H1 (cell line): ENCODE measurements around the gene GLRX. TPM values are rescaled to one million over a fixed set of nuclear protein-coding genes. Genes with fewer than 3 reads are reported as not detected.

Source experiments
- CTCF ChIA-PET: fragments of 300-600 bp; sonication (Branson Sonifier 250); formaldehyde crosslinking; loops from one replicate; lab custom pipeline; 2021; ENCODE audit not compliant: partially characterized antibody; lab: Charles Lee
- POLR2A ChIA-PET: fragments of 300-600 bp; sonication (Branson Sonifier 250); formaldehyde crosslinking; loops from one replicate; lab custom pipeline; 2021; ENCODE audit warnings: inconsistent platforms; ENCODE audit not compliant: partially characterized antibody; lab: Charles Lee
- DNase-seq, 2 experiments: peaks; one replicate each; pipeline versions ENCODE4 v3.0.0 to v3.0.0-alpha.2; 2010 to 2022; ENCODE audit warnings: low spot score in 2 of 2, low read depth in 1 of 2, mixed read lengths in 1 of 2
- FAIRE-seq: peaks from 2 replicates; lab custom pipeline; 2011; peaks lifted over from hg19 to GRCh38; lab: Jason Lieb, UNC
- H2AFZ ChIP-seq: 2 replicates; pipeline ENCODE4 v1.8.1; 2012; ENCODE audit warnings: low read length, inconsistent platforms
- H2AK5ac ChIP-seq: 2 replicates; pipeline ENCODE4 v1.6.1; 2013; ENCODE audit warnings: low read depth, low read length
- H2BK120ac ChIP-seq: replicated peaks from 2 replicates; pipeline ENCODE3; 2013; ENCODE audit warnings: low read depth, low read length, inconsistent platforms
- H2BK12ac ChIP-seq: 2 replicates; pipeline ENCODE4 v1.6.1; 2013; ENCODE audit warnings: low read depth, low read length
- H2BK15ac ChIP-seq: 2 replicates; pipeline ENCODE4 v1.6.1; 2013; ENCODE audit warnings: low read length
- H2BK20ac ChIP-seq: 2 replicates; pipeline ENCODE4 v1.6.1; 2013; ENCODE audit warnings: low read length
- H2BK5ac ChIP-seq: 2 replicates; pipeline ENCODE4 v1.6.1; 2013; ENCODE audit warnings: low read depth, low read length
- H3K14ac ChIP-seq: 2 replicates; pipeline ENCODE4 v1.6.1; 2013; ENCODE audit warnings: inconsistent platforms; ENCODE audit not compliant: insufficient read length
- H3K18ac ChIP-seq: 2 replicates; pipeline ENCODE4 v1.6.1; 2013; ENCODE audit warnings: low read length; ENCODE audit errors: extremely low read depth
- H3K23ac ChIP-seq: 2 replicates; pipeline ENCODE4 v1.6.1; 2013; ENCODE audit warnings: inconsistent platforms; ENCODE audit not compliant: insufficient read length
- H3K23me2 ChIP-seq: 2 replicates; pipeline ENCODE4 v1.6.1; 2013; ENCODE audit warnings: low read depth, low read length
- H3K27ac ChIP-seq: 2 replicates; pipeline ENCODE4 v1.6.1; 2011; ENCODE audit warnings: low read depth, low read length, inconsistent platforms
- H3K27me3 ChIP-seq, 4 experiments: replicated peaks in 1 of 4; 1 replicate in 1 of 4; 2 replicates in 3 of 4; pipeline versions ENCODE4 v1.6.1 to v1.8.1; 2011 to 2013; ENCODE audit warnings: low read length in 3 of 4, mild to moderate bottlenecking in 3 of 4, inconsistent platforms in 2 of 4, mixed read lengths in 2 of 4, moderate library complexity in 1 of 4; ENCODE audit not compliant: control insufficient read depth in 3 of 4, insufficient read depth in 3 of 4; ENCODE audit errors: extremely low read depth in 1 of 4
- H3K36me3 ChIP-seq, 4 experiments: 2 replicates each; pipeline versions ENCODE4 v1.6.1 to v1.8.1; 2011 to 2013; ENCODE audit warnings: mild to moderate bottlenecking in 4 of 4, low read length in 3 of 4, moderate library complexity in 2 of 4, control low read depth in 1 of 4, inconsistent platforms in 1 of 4; ENCODE audit not compliant: insufficient read depth in 4 of 4, control insufficient read depth in 2 of 4
- H3K4ac ChIP-seq: replicated peaks from 2 replicates; pipeline ENCODE3; 2013; ENCODE audit warnings: low read length, low read depth, mixed read lengths, inconsistent platforms; ENCODE audit not compliant: insufficient read length
- H3K4me1 ChIP-seq, 4 experiments: replicated peaks in 1 of 4; 1 replicate in 1 of 4; 2 replicates in 3 of 4; pipeline versions ENCODE4 v1.6.1 to v1.8.1; 2011 to 2013; ENCODE audit warnings: low read length in 3 of 4, inconsistent platforms in 2 of 4, mixed read lengths in 1 of 4; ENCODE audit not compliant: insufficient read depth in 4 of 4, control insufficient read depth in 3 of 4
- H3K4me2 ChIP-seq, 2 experiments: 2 replicates each; pipeline versions ENCODE4 v1.6.1 to v1.8.1; 2011 to 2013; ENCODE audit warnings: low read depth in 2 of 2, low read length in 2 of 2, control low read depth in 1 of 2, inconsistent platforms in 1 of 2, mild to moderate bottlenecking in 1 of 2; ENCODE audit not compliant: insufficient read depth in 1 of 2
- H3K4me3 ChIP-seq, 4 experiments: fragments of 200-600, 300-600 bp in 1 of 4; sonication (generic), shearing (Covaris generic), sonication (Bioruptor Twin) in 1 of 4; 2 replicates each; pipeline versions ENCODE4 v1.5.1 to v1.8.1; 2011 to 2016; ENCODE audit warnings: low read length in 4 of 4, low read depth in 3 of 4, control low read depth in 2 of 4, inconsistent platforms in 2 of 4, mild to moderate bottlenecking in 2 of 4, mixed read lengths in 1 of 4, moderate library complexity in 1 of 4; ENCODE audit not compliant: insufficient read depth in 2 of 4; ENCODE audit errors: extremely low read depth in 1 of 4
- H3K56ac ChIP-seq: replicated peaks from 2 replicates; pipeline ENCODE3; 2013; ENCODE audit warnings: low read depth, mild to moderate bottlenecking, mixed read lengths, low read length, inconsistent platforms; ENCODE audit not compliant: insufficient read length
- H3K79me1 ChIP-seq: 2 replicates; pipeline ENCODE4 v1.6.1; 2013; ENCODE audit warnings: low read depth, low read length, control low read depth
- H3K79me2 ChIP-seq, 2 experiments: 2 replicates each; pipeline versions ENCODE4 v1.6.1 to v1.8.1; 2012 to 2013; ENCODE audit warnings: low read length in 2 of 2, mild to moderate bottlenecking in 2 of 2, inconsistent platforms in 1 of 2; ENCODE audit not compliant: insufficient read depth in 2 of 2, control insufficient read depth in 1 of 2
- H3K9ac ChIP-seq, 4 experiments: replicated peaks in 1 of 4; 1 replicate in 1 of 4; 2 replicates in 3 of 4; pipeline versions ENCODE4 v1.6.1 to v1.8.1; 2011 to 2013; ENCODE audit warnings: low read depth in 3 of 4, low read length in 3 of 4, control low read depth in 2 of 4, mild to moderate bottlenecking in 2 of 4, moderate library complexity in 2 of 4, inconsistent platforms in 1 of 4; ENCODE audit errors: extremely low read depth in 1 of 4
- H3K9me3 ChIP-seq, 2 experiments: 2 replicates each; pipeline versions ENCODE4 v1.6.1 to v1.8.1; 2012 to 2013; ENCODE audit warnings: mild to moderate bottlenecking in 2 of 2, moderate library complexity in 2 of 2, control low read depth in 1 of 2, inconsistent platforms in 1 of 2, low read depth in 1 of 2, low read length in 1 of 2, mixed read lengths in 1 of 2; ENCODE audit not compliant: insufficient read depth in 2 of 2
- H4K20me1 ChIP-seq, 2 experiments: replicated peaks in 1 of 2; 2 replicates each; pipeline versions ENCODE3 to v1.8.1; 2011 to 2013; ENCODE audit warnings: inconsistent platforms in 2 of 2, low read length in 2 of 2, mild to moderate bottlenecking in 1 of 2; ENCODE audit not compliant: insufficient read depth in 2 of 2, control insufficient read depth in 1 of 2
- H4K5ac ChIP-seq: 2 replicates; pipeline ENCODE4 v1.6.1; 2013; ENCODE audit warnings: low read length, low read depth, mixed read lengths, inconsistent platforms; ENCODE audit not compliant: insufficient read length
- H4K8ac ChIP-seq: 2 replicates; pipeline ENCODE4 v1.8.0; 2013; ENCODE audit warnings: mild to moderate bottlenecking, moderate library complexity, low read length, inconsistent platforms; ENCODE audit not compliant: insufficient read depth; ENCODE audit errors: extremely low read depth
- H4K91ac ChIP-seq: replicated peaks from 2 replicates; pipeline ENCODE3; 2013; ENCODE audit warnings: low read length, mixed read lengths, inconsistent platforms; ENCODE audit not compliant: insufficient read length
- CHD1 ChIP-seq: IDR thresholded peaks from 2 replicates; pipeline ENCODE4 v1.6.1; 2012; ENCODE audit warnings: low read depth, low read length, improper control_type of control experiment
- EZH2 ChIP-seq: fragments of 200-600 bp; sonication (generic); IDR thresholded peaks from 2 replicates; pipeline ENCODE4 v1.7.1; 2012; ENCODE audit warnings: low read depth, mild to moderate bottlenecking, moderate library complexity, low read length, inconsistent platforms; ENCODE audit not compliant: severe bottlenecking
- HDAC2 ChIP-seq, 2 experiments: fragments of 300-600 bp in 1 of 2; sonication (generic) in 1 of 2; IDR thresholded peaks; 2 replicates each; pipeline ENCODE4 v1.6.1; 2011 to 2012; ENCODE audit warnings: low read depth in 2 of 2, low read length in 2 of 2, mild to moderate bottlenecking in 2 of 2, moderate library complexity in 2 of 2, borderline replicate concordance in 1 of 2, inconsistent platforms in 1 of 2
- HDAC6 ChIP-seq: IDR thresholded peaks from one replicate; pipeline ENCODE4 v1.7.1; 2012; ENCODE audit warnings: low read depth, mild to moderate bottlenecking, inconsistent platforms, low read length, moderate library complexity
- MAFK ChIP-seq: IDR thresholded peaks from 2 replicates; pipeline ENCODE4 v1.6.1; 2012; ENCODE audit warnings: low read depth, mild to moderate bottlenecking, improper control_type of control experiment, low read length
- POLR2AphosphoS5 ChIP-seq: IDR thresholded peaks from 2 replicates; pipeline ENCODE4 v1.6.1; 2011; ENCODE audit warnings: low read depth, low read length
- SAP30 ChIP-seq: fragments of 300-600 bp; sonication (generic); IDR thresholded peaks from 2 replicates; pipeline ENCODE4 v1.7.1; 2012; ENCODE audit warnings: low read length, moderate library complexity, mild to moderate bottlenecking, inconsistent platforms; ENCODE audit not compliant: insufficient read depth, insufficient replicate concordance
- SUZ12 ChIP-seq: fragments of 200-600 bp; sonication (generic); IDR thresholded peaks from 2 replicates; pipeline ENCODE4 v1.6.1; 2012; ENCODE audit warnings: mild to moderate bottlenecking, inconsistent platforms, low read length, moderate library complexity, mixed read lengths
- TCF12 ChIP-seq: IDR thresholded peaks from 2 replicates; pipeline ENCODE4 v1.6.1; 2011; ENCODE audit warnings: low read depth, mild to moderate bottlenecking, low read length
- TEAD4 ChIP-seq: IDR thresholded peaks from 2 replicates; pipeline ENCODE4 v1.6.1; 2012; ENCODE audit warnings: low read depth, low read length, inconsistent platforms, mixed read lengths
- ZNF274 ChIP-seq: IDR thresholded peaks from 2 replicates; pipeline ENCODE4 v1.7.0; 2012; ENCODE audit warnings: low read length, borderline replicate concordance; ENCODE audit errors: extremely low read depth
- WGBS, 2 experiments: shearing (Covaris generic) in 1 of 2; methylation state at CpG; one replicate each; pipeline versions ENCODE4 v1.1.6 to v1.1.7; 2013 to 2015; ENCODE audit warnings: low lambda C conversion rate in 2 of 2, mixed read lengths in 2 of 2, inconsistent platforms in 1 of 2, low coverage in 1 of 2, missing lambda C conversion rate in 1 of 2; ENCODE audit not compliant: insufficient replicate concordance in 2 of 2, insufficient coverage in 1 of 2, insufficient read length in 1 of 2; ENCODE audit errors: extremely low coverage in 1 of 2, missing lambda C conversion rate in 1 of 2; 5-methylcytosine and 5-hydroxymethylcytosine counted together
- polyA plus RNA-seq, 7 experiments: library from polyadenylated mRNA; depleted of rRNA in 3 of 7; stranded (reverse) in 5 of 7; unstranded in 2 of 7; fragments of >200 nt in 5 of 7; fragments of 200-250 nt in 2 of 7; gene quantifications; 1 replicate in 5 of 7; 2 replicates in 1 of 7; 4 replicates in 1 of 7; pipeline versions ENCODE4 v1.2.1 to v1.2.3, GENCODE V29; 2011 to 2013; ENCODE audit warnings: missing spikeins in 2 of 7, mixed read lengths in 2 of 7
- total RNA-seq: library from RNA; stranded (reverse); fragmentation: NEBNext Ultra II Directional; extraction: Animal tissue kit (Norgen Biotek cat#: 25700); gene quantifications from 2 replicates; pipeline ENCODE4 v1.2.1, GENCODE V29; 2021
- TF ChIP-seq, protein P1 (sequence below): IDR thresholded peaks from 2 replicates; pipeline ENCODE4 v1.6.1; 2011; ENCODE audit warnings: low read length, improper control_type of control experiment

The GLRX gene
- total and polyA plus RNA-seq, 2 of the 8 experiments (the other 6 are each of a cell fraction or from before 2014, with no cell fraction given) = 22.9 to 31.2 TPM

DNA sequence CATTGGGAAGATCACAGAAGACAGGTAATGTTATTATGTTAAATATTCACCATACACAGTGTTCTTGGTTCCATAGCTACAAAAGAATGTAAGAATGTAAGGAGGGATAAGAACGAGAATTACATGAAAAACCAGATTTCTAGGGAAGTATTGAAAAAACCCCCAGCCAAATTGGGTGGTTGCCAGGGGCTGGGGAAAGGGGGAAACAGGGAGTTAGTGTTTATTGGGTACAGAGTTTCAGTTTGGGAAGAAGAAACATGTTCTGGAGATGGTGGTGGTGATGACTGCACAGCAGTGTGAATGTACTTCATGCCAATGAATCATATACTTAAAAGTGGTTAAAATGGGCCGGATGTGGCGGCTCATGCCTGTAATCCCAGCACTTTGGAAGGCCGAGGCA is 40.3 kb downstream of the GLRX start:
- CTCF ChIA-PET = interaction anchor here (0.8 to 4.7 kb wide), 29 partner anchors 9 to 555 kb away, joined by 3 to 120 read pairs (median 9); partner anchors contain the start of genes GLRX and RFESD
- no peak overlapping the region for H3K23ac ChIP-seq
- no peak overlapping the region for H4K5ac ChIP-seq
- H3K14ac ChIP-seq = no peak overlapping the region
- no peak overlapping the region for H3K4ac ChIP-seq
- H2BK15ac ChIP-seq = no peak overlapping the region
- H3K36me3 ChIP-seq = no peaks in the 10 kb centered on the region
- H3K9ac ChIP-seq = no peak overlapping the region
- no peaks in the 10 kb centered on the region for H3K27me3 ChIP-seq
- FAIRE-seq (no peak), DNase-seq (no peak)
- no peak overlapping the region for H2BK12ac ChIP-seq
- no peak overlapping the region for H2AK5ac ChIP-seq
- no peak overlapping the region for H2AFZ ChIP-seq
- no peak overlapping the region for H2BK5ac ChIP-seq
- no peaks in the 10 kb centered on the region for H4K20me1 ChIP-seq
- no peak overlapping the region for H3K56ac ChIP-seq
- POLR2A ChIA-PET = interaction anchor here (1.3 kb wide), 1 partner anchor 40 kb away, joined by 4 read pairs; the partner anchor contains the start of gene GLRX
- no peak overlapping the region for H2BK20ac ChIP-seq
- no peak overlapping the region for H4K8ac ChIP-seq
- H3K4me2 ChIP-seq = no peak overlapping the region
- no peak overlapping the region for H4K91ac ChIP-seq
- no peak overlapping the region for H2BK120ac ChIP-seq
- 94% methylated on average over 4 of the region's 4 CpGs; no CpG with 5 or more reads in 1 of the 2 experiments for WGBS, 2 experiments
- H3K18ac ChIP-seq = no peak overlapping the region
- H3K4me3 ChIP-seq = no peak overlapping the region
- no peak overlapping the region for H3K27ac ChIP-seq
- H3K79me1 ChIP-seq = no peaks in the 10 kb centered on the region
- H3K9me3 ChIP-seq = no peaks in the 10 kb centered on the region
- no peaks in the 10 kb centered on the region for H3K79me2 ChIP-seq
- no peaks in the 10 kb centered on the region for H3K4me1 ChIP-seq
- no peaks in the 10 kb centered on the region for H3K23me2 ChIP-seq
- TF ChIP-seq POLR2AphosphoS5 = no peak
- TF ChIP-seq TEAD4 = no peak
- TF ChIP-seq MAFK = no peak
- TF ChIP-seq HDAC2 (IDR thresholded peaks at IDR 0.05; ENCODE audit: borderline replicate concordance in 1 of 2, low read depth in 2 of 2, low read length in 2 of 2) = no peak
- TF ChIP-seq CHD1 = no peak
- no peak for TF ChIP-seq EZH2
- no peak for TF ChIP-seq TCF12
- no peak for TF ChIP-seq HDAC6
- TF ChIP-seq SUZ12 = no peak
- TF ChIP-seq, protein P1, sequence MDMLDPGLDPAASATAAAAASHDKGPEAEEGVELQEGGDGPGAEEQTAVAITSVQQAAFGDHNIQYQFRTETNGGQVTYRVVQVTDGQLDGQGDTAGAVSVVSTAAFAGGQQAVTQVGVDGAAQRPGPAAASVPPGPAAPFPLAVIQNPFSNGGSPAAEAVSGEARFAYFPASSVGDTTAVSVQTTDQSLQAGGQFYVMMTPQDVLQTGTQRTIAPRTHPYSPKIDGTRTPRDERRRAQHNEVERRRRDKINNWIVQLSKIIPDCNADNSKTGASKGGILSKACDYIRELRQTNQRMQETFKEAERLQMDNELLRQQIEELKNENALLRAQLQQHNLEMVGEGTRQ = no peak
- no peak for TF ChIP-seq SAP30
- TF ChIP-seq ZNF274 = no peak
